Erythroblast (primary cell): Measurements from ENCODE around the gene PGPEP1.

ENCODE experiments used
- GATA1 ChIP-seq: IDR thresholded peaks from 2 replicates; pipeline ENCODE4 v1.6.1; 2011; ENCODE audit warnings: low read depth, mild to moderate bottlenecking, control low read depth, low read length, moderate library complexity
- POLR2A ChIP-seq: IDR thresholded peaks from 2 replicates; pipeline ENCODE4 v1.6.1; 2011; ENCODE audit warnings: mild to moderate bottlenecking, low read length

- no peak for TF ChIP-seq POLR2A
- TF ChIP-seq GATA1, result no peak
Observed at GRCh38 chr19:18357041-18357440, 16.6 kb downstream of the PGPEP1 start.
